ENCODE data around the gene HMGXB4. TPM values are rescaled to one million over a fixed set of nuclear protein-coding genes. Genes with fewer than 3 reads are reported as not detected.

The HMGXB4 gene
- total RNA-seq, 1 donor from 2014 or later, result 21.4 TPM

GRCh38 chr22:35301372-35301874, 44.1 kb downstream of the HMGXB4 start:
- H3K27me3 Mint-ChIP-seq (ENCODE audit: unreplicated experiment), result peaks cover 3% of the 10 kb centered on the region
- H3K9me3 Mint-ChIP-seq (ENCODE audit: unreplicated experiment), result no peaks in the 10 kb centered on the region
- H3K27ac Mint-ChIP-seq (ENCODE audit: unreplicated experiment), result no peak overlapping the region
- DNase-seq (ENCODE audit: low spot score), result no peak
- peak overlapping the region; percentile 16 for H3K4me3 Mint-ChIP-seq (ENCODE audit: unreplicated experiment)
- no peak for TF ChIP-seq CTCF (IDR thresholded peaks at IDR 0.05; ENCODE audit: unreplicated experiment)
- no peaks in the 10 kb centered on the region for H3K36me3 Mint-ChIP-seq (ENCODE audit: low read depth, unreplicated experiment)
- peaks cover 12% of the 10 kb centered on the region for H3K4me1 Mint-ChIP-seq (ENCODE audit: unreplicated experiment)

- no peaks in the 10 kb centered on the region for H3K36me3 Mint-ChIP-seq (ENCODE audit: low read depth, unreplicated experiment)
- peak overlapping the region; percentile 52 for H3K27ac Mint-ChIP-seq (ENCODE audit: unreplicated experiment)
- peak overlapping the region; percentile 18 for H3K4me3 Mint-ChIP-seq (ENCODE audit: unreplicated experiment)
- H3K27me3 Mint-ChIP-seq (ENCODE audit: unreplicated experiment), result peaks cover 5% of the 10 kb centered on the region
- no peak for TF ChIP-seq CTCF (IDR thresholded peaks at IDR 0.05; ENCODE audit: unreplicated experiment)
- no peak for DNase-seq (ENCODE audit: low spot score)
- no peaks in the 10 kb centered on the region for H3K9me3 Mint-ChIP-seq (ENCODE audit: unreplicated experiment)
- peaks cover 19% of the 10 kb centered on the region for H3K4me1 Mint-ChIP-seq (ENCODE audit: unreplicated experiment)
Observed at GRCh38 chr22:35303029-35303624, 45.8 kb downstream of the HMGXB4 start.

GRCh38 chr22:35305525-35306070, 48.3 kb downstream of the HMGXB4 start:
- no peaks in the 10 kb centered on the region for H3K36me3 Mint-ChIP-seq (ENCODE audit: low read depth, unreplicated experiment)

GRCh38 chr22:35306350-35306967, 49.2 kb downstream of the HMGXB4 start:
- Mint-ChIP-seq H3K9me3 (ENCODE audit: unreplicated experiment) (no peaks in the 10 kb centered on the region), H3K4me3 (ENCODE audit: unreplicated experiment) (no peak overlapping the region), H3K27me3 (ENCODE audit: unreplicated experiment) (peaks cover 4% of the 10 kb centered on the region)

More at GRCh38 chr22:35305525-35306070, 48.3 kb downstream of the HMGXB4 start:
- Mint-ChIP-seq H3K4me1 (ENCODE audit: unreplicated experiment) (peaks cover 20% of the 10 kb centered on the region), H3K27ac (ENCODE audit: unreplicated experiment) (no peak overlapping the region), H3K4me3 (ENCODE audit: unreplicated experiment) (no peak overlapping the region), H3K9me3 (ENCODE audit: unreplicated experiment) (no peaks in the 10 kb centered on the region), H3K27me3 (ENCODE audit: unreplicated experiment) (peaks cover 4% of the 10 kb centered on the region)
- no peak for DNase-seq (ENCODE audit: low spot score)
- TF ChIP-seq CTCF (IDR thresholded peaks at IDR 0.05; ENCODE audit: unreplicated experiment), result no peak

More at GRCh38 chr22:35306350-35306967, 49.2 kb downstream of the HMGXB4 start:
- TF ChIP-seq CTCF (IDR thresholded peaks at IDR 0.05; ENCODE audit: unreplicated experiment), result no peak
- no peak overlapping the region for H3K27ac Mint-ChIP-seq (ENCODE audit: unreplicated experiment)
- peaks cover 22% of the 10 kb centered on the region for H3K4me1 Mint-ChIP-seq (ENCODE audit: unreplicated experiment)
- DNase-seq (ENCODE audit: low spot score), result no peak
- H3K36me3 Mint-ChIP-seq (ENCODE audit: low read depth, unreplicated experiment), result no peaks in the 10 kb centered on the region
